ENCODE data around the gene RIC8A.
"Not testable (repeated sequence)": the region's sequence is repeated elsewhere in the genome, so short reads cannot be mapped to it uniquely, and the experiment has no call there.

RIC8A gene

DNA sequence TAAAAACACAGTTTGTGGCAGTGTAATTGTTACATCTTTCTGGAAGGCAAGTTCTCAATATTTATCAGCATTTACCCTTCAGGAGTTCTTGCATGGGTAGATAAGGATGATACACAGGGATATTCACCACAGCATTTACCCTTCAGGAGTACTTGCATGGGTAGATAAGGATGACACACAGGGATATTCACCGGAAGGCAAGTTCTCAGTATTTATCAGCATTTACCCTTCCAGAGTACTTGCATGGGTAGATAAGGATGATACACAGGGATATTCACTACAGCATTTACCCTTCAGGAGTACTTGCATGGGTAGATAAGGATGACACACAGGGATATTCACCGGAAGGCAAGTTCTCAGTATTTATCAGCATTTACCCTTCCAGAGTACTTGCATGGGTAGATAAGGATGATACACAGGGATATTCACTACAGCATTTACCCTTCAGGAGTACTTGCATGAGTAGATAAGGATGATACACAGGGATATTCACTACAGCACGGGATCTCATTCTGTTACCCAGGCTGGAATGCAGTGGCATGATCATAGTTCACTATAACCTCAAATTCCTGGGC, 13.2 kb downstream of the RIC8A start:
- DNase-seq: not testable (repeated sequence)

- DNase-seq: no peak
Observed at GRCh38 chr11:221539-221938, 14.0 kb downstream of the RIC8A start.

GRCh38 chr11:221998-222789, 14.7 kb downstream of the RIC8A start:
- DNase-seq: no peak

DNA sequence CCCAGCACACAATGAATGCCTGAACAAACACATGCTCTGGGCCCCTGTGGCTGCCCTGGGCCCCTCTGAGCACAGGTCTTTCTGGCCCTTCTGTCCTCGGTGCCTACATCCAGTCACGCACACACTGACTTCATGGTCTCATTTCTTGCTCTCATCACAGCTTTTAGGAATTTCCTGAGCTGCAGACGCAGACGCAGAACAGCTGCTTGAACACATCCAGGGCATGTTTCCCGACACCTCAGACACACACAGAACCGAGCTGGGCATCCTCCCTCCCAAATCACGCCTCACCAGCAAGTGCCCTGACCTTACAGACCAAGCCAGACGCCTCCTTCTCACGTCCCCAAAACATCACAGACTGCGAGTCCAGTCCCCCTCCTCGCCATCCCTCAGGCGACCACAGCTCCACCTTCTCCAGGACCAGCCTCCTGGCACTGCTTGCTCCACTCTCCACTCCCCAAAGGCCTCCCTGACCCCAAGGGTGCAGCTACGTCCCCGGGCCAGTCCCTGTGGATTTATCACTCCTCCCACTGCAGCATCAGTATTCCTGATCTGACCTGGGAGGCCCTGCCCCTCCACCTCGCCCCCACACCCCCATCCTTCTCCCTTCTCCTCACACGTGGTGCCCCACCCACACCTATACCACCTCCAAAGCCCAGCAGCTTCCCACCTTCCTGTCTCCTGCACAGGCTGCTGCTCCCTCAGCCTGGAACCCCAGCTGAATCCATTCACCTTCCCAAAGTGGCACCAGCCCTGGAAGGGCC, 15.7 kb downstream of the RIC8A start:
- no peak for DNase-seq

- DNase-seq: no peak
Observed at GRCh38 chr11:223884-224283, 16.4 kb downstream of the RIC8A start.

DNA sequence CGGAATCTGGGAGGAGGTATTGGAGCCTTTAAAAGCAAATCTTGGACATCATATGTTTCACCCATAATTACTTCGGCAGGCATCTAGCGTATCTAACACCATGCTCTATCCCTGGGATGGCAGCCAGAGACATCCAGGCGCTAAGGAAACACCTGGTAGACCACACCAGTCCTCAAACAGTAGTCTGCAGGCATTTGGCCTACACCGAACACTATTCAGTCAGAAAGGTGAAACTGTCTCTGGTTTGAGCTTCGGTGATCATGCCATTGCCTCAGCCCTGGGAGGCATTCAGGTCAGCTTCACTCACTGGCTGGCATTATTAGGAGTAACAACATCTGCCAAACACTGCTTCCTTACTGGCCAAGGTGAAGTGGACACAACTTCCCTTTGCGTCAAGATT, 16.9 kb downstream of the RIC8A start:
- no peak for DNase-seq

- DNase-seq: no peak
Observed at GRCh38 chr11:225734-226453, 18.4 kb downstream of the RIC8A start.

GRCh38 chr11:227824-228379, 20.4 kb downstream of the RIC8A start:
- DNase-seq: no peak

DNA sequence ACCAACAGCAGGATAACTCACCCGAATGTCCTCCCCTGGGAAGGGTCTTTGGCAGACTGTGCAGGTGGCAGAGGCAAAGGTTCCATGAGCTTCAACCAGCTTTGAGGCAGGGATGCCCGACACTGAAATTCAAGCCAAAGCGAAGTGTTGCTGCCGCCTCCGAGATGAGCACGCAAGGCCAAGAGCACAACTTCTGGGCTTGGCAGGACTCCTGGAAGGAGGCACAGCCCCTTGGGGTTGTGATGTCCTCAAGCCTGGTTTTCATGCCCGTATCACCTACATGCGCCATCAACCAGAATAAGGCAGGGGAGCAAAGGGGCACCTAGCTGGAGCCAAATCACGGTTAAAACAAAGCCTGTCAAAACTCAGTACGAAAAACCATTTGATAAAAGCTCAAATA, 22.9 kb downstream of the RIC8A start:
- DNase-seq: no peak

DNA sequence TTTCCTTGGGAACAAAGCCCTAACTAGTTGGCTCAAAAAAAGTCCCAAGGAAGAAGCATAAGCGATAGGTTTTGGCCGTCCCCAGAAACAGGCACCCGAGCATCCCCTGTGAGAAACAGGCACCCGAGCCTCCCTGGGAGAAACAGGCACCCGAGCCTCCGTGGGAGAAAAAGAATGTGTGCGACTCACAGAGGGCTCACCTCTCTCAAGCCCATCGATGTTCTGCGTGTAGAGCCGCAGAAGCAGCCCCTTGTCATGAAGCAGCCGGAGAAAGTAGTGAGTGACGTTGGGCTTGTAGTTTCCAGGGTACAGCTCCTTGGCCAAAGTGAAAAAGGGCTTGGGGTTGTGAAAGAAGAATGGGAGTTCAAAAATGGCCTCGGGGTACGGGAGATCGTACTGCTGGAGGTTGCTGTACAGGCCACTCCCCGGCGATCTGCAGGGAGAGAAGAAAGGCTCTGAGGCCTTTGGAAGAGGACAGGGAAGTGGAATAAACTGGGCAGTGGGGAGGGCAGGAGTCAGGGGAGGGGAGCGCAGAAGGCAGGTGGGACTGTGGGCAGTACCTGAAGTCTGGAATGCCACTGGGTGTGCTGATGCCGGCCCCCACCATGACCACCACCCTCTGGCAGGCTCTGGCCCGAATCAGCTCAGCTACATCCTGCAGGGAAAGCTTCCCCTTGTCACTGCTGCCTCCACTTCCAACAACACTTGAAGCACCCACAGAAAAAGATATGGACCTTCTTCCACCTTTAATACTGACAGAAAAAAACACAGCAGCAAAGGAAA, 25.5 kb downstream of the RIC8A start:
- DNase-seq: no peak

- no peak for DNase-seq
Observed at GRCh38 chr11:235180-235579, 27.7 kb downstream of the RIC8A start.

GRCh38 chr11:235609-235996, 28.1 kb downstream of the RIC8A start:
- peak; percentile 14 for DNase-seq

DNA sequence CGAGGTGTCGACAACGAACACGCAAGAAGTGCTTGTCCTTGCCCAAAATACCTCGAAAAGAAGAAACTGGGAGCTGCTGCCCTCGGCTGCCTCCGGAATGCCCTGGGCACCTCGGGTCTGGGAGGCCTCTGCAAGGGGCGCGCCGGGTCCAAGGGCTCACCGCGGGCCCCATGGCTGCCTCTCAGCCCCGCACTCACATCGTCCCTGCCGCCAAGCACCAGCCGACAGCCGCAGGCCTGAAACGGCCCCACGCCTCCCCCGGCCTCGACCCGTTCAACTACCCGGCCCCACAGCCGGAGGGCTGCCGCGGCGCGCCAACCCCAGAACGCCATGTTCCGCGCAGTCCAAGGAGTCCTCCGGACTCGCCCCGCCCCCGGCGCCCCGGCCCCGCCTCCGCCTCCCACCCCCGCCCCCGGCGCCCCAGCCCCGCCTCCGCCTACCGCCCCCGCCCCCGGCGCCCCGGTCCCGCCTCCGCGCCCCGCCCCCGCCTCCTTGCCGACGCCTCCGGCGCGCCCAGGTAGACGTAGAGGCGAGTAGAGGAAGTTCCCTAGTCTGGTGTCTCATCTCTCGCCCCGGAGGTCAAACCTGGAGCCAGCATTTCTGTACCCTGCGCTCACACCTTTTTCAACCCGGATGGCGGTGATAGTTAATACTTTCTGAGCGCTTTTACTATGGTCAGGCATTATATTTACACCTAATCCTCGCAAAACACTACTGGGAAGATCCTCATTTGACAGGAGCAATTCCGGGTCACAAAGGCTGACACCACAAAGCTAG, 28.7 kb downstream of the RIC8A start, which contains the start of gene SIRT3:
TSS of gene SIRT3 (minus strand) at position 346 of the 777 bp plus-strand sequence. CDS start at position 332, 14 bp downstream.
- DNase-seq: peak; percentile 83

DNA sequence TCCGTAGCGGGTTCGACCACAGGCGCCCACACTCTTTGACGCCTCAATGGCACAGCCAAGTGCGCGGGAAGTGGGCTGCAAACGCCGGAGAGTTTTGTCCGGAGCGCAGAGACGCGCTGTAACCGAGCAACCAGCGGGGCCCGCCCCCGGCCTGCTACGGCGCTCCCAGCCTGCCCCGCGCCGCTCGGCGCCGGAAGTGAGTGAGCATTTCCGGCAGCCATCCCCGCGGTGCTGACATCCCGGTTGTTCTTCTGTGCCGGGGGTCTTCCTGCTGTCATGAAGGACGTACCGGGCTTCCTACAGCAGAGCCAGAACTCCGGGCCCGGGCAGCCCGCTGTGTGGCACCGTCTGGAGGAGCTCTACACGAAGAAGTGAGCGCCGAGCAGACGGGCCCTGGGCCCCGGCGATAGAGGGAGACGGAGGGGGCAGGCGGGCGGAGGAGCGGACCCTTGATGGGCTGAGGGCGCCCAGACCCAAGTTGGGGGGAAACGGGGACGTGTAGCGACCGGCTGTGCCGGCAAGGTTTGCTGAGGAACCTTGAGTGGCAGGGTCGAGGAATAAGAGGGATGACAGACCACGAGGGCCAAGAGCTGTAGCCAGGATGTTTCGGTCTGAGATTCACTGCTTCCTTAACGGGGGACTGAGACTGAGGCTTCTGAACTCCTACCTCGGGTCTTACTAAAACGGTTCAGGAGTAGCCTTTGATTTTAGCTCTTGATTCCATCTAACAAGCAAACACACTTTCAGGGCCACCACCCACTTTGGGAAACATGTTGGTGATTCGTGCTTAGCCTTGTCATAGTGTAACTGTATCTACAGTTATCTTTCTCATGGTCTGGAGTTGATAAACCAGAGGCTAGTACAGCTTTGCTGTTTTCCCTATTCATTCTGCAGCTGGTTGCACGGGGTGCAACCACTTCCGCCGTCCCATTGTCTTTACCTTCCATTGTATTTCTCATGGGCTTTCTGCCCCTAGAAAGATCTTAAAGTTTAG, 29.6 kb downstream of the RIC8A start, which contains the start of gene PSMD13:
TSS of gene PSMD13 (plus strand) at position 203 of the 994 bp plus-strand sequence. CDS start at position 277, 74 bp downstream.
- peak; percentile 78 for DNase-seq

DNA sequence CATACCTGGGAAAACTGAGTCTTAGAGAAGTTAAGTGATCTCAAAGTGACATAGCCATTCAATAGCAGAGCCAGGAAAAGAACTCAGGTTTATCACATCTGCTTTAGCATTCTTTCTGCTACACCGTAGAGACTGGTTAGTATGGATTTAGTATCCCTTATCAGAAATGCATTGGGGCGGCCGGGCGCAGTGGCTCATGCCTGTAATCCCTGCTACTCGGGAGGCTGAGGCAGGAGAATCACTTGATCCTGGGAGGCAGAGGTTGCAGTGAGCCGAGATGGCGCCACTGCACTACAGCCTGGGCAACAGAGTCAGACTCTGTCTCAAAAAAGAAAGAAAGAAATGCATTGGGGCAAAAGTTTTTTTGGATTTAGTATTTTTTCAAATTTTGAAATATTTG, 30.8 kb downstream of the RIC8A start:
- not testable (repeated sequence) for DNase-seq

- no peak for DNase-seq
Observed at GRCh38 chr11:240315-240714, 32.8 kb downstream of the RIC8A start.

GRCh38 chr11:241634-242033, 34.1 kb downstream of the RIC8A start:
- no peak for DNase-seq

DNA sequence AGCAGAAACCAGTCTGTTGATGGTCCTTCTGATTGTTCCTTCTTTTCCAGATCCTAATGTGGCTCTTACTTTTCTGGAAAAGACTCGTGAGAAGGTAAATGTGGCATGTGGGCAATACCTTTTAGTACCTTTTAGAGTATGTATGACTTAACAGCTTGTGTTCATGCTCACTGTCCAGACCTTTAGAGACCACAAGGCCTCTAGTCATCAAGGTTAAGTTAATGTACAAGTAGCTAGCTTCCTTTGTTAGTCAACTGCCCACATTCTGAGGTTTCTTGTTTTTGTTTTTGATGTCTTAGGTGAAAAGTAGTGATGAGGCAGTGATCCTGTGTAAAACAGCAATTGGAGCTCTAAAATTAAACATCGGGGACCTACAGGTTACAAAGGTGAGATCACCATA, 36.9 kb downstream of the RIC8A start:
- DNase-seq: no peak

DNA sequence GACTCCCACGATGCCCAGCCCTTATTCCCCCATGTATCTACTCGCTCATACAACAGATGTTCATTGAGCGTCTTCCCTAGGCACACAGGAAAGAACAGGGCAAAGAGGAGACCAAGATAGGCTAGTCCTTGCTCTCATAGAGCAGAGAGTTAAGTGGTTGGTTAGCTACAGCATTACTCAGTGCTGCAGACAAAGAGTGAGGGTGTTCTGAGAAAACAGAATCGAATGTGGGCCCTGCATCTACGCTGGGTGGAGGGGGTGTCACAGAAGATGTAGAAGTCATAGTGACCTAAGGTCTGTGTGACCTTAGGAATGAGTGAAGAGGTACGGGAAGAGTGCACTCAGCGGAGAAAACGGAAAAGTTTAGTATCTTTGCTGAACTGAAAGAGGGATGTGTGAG, 41.6 kb downstream of the RIC8A start:
- DNase-seq: no peak

DNA sequence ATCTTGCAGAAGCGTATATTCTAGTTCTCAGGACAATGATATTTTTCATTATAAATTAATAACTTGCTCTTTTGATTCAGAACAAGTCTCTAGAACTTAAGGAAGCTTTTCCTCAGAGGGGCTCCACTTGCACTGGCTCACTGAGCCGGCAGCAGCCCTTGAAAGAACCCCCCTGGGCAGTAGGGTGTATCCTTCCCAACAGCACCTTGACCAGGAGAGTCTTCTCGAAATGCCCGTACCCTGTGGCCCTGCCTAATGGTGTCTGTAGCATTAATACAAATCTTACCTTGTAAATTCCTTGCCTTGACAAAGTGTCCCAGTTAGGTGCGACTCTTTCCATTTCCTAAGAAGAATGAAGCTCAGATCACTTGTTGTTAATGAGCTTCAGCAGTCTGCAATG, 42.8 kb downstream of the RIC8A start:
- DNase-seq: no peak

All from NCI-H1436 (cell line).